HG03159 (cell line): ENCODE measurements around the gene MAD1L1.

Experiments used
- ATAC-seq: cut with Tn5 transposase; IDR thresholded peaks from one replicate; pipeline ENCODE4 v1.9.1; 2021; ENCODE audit warnings: mild to moderate bottlenecking, moderate library complexity; ENCODE audit not compliant: unreplicated experiment

The MAD1L1 gene

GRCh38 chr7:1949681-1950055, 283.1 kb downstream of the MAD1L1 start:
- no peak for ATAC-seq

- ATAC-seq: no peak
These were observed 283.7 kb downstream of the MAD1L1 start for GRCh38 chr7:1948887-1949680.

DNA sequence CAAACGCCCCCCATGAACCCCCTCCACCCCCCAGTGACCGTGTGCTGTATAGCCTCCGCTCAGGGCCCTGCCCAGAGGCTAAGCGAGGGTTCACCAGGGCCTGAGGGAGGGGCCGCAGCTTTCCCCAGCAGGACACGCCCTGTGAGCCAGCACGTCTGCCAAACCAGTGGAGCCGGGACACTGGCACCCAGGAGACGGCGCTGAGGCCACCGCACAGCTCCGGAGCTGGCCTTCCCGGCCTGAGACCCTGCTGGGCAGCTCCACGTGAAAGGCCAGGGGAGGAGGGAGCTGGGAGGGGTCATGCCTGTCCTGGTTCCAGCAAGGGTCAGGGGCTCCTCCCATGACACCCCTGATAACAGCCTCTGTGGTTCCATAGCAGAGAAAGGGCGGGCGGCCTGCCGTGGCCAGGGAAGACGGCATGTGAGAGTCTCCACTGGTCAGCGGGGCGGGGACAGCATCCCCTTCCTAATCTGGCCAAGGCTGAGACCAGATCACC, 284.4 kb downstream of the MAD1L1 start:
- no peak for ATAC-seq

GRCh38 chr7:1947586-1948217, 285.0 kb downstream of the MAD1L1 start:
- no peak for ATAC-seq

- no peak for ATAC-seq
These were observed 285.8 kb downstream of the MAD1L1 start for GRCh38 chr7:1946773-1947450.

GRCh38 chr7:1946025-1946772, 286.5 kb downstream of the MAD1L1 start:
- ATAC-seq: no peak

- ATAC-seq: no peak
These were observed 287.2 kb downstream of the MAD1L1 start for GRCh38 chr7:1945558-1945957.

GRCh38 chr7:1944619-1945210, 288.0 kb downstream of the MAD1L1 start:
- no peak for ATAC-seq

DNA sequence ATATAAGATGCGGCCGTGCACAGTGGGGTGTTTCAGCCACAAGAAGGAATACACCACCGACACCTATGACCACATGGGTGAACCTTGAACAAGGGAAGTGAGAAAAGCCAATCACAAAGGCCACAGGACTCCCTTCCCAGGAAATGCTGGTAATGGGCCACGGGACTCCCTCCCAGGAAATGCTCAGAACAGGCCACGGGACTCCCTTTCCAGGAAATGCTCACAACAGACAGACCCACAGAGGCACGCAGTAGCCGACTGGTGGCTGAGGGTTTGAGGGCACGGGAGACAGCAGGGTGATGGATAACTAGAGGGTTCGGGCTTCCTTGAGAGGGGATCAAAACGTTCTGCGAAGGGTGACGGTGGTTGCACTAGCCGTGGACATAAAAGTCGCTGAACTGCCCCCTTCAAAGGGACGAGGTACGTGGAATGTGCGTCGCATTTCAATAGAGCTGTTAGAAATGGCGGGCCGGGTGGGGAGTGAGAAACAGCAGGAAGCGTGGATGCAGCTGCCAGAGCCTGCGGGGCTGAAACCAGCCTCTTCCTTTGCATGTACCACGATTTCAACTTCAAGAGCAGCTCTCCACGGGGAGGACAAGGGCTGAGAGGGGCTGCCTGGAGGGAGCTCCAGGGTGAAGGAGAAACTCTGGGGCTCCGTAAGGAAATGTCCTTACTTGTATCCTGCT, 288.7 kb downstream of the MAD1L1 start:
- no peak for ATAC-seq

GRCh38 chr7:1943326-1943725, 289.4 kb downstream of the MAD1L1 start:
- no peak for ATAC-seq

- ATAC-seq: no peak
These were observed 289.8 kb downstream of the MAD1L1 start for GRCh38 chr7:1942941-1943289.

GRCh38 chr7:1942243-1942940, 290.4 kb downstream of the MAD1L1 start:
- no peak for ATAC-seq

DNA sequence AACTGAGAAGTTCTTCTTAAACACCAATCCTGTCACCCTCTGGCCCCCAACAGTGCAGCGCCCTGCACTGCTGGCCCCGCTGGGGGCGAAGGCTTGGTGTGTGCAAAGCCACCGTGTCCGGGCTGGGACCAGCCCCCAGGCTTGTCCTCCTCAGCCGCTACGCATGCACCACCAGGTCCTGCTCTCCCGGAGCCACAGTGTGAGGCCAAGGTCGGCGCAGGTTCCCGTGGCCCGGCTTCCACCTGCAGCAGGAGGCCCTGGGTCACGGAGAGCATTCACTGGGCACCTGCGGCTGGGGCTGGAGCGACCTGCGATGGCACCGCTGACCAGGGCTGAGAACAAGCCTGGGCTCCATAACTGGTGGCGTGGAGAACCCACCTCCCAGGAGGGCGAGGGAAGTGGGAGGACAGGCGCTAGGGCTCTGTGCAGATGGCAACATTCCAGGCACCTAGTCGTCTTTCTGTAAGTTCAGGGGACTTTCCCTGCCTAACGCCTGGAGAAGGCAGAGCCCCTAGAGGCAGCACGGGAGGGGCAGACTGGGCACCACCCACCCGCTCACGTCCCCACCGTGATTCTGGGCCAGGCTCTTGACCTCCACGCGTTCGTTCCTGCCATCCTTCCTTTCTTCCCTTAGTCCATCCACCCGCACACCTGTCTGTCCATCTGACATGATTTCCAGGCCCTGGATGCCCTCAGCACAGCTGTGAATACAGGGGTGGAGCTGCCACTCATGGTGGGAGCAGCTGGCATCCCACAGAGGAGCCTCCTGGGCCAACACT, 291.1 kb downstream of the MAD1L1 start:
- no peak for ATAC-seq

DNA sequence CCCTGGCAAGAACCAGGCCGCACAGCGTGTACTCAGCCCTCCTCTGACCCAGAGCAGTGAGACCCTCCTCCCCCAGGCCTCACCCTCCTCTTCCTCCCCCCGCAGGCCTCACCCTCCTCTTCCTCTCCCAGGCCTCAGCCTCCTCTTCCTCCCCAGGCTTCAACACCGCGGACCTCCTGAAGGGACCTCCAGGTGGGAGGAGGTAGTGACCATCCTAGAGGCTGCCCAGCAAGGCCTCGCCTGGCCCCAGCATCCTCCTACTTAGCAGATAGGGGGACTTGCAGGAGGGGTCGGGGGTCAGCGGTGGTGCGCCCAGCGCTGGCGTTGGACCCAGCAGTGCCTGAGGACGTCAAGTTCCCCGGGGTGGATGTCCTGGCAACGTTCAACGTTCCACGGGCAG, 291.9 kb downstream of the MAD1L1 start:
- ATAC-seq: peak; percentile 23

GRCh38 chr7:1940402-1940786, 292.4 kb downstream of the MAD1L1 start:
- ATAC-seq: peak; percentile 82

DNA sequence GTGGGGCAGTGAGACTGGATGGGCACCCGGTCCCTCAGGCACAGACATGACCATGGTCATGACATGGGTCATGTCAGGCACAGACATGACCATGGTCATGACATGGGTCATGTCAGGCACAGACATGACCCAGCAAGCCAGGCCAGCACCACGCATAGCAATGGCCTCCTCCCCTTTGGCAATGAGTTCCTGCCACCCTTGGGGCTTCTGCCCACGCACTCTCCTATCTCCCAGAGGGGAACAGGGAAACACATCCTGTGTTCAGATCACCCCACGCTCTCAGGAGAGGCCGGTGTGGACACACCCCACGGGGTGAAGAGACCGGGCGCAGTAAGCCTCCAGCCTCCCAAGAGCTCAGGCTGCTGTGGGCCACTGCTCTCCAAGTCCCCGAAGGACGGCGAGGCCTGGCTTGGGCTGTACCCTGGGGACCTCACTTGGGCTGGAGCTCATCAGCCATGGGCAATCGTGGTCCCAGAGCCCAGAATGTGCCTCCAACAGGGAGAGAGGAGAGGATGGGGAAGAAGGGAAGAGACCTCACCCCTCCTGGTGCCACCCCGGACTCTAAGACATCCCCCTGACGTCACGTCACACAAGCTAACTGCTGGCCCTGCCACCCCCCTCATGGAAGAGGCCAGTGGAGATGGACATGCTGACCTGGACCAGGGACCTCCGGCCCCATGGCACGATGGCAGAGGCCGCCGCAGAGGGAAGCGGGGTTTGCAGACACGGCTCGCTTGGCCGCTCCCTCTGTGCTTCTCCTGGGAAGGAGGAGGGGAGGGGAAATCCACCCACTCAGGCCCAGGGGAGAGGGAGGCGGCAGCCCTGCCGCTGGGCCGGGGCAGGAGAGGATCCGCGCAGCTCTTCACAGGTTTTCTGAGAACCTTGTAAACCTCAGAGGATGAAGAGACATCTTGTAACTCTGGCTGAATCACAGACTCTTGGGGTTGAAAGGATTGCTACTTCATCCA, 293.0 kb downstream of the MAD1L1 start:
- peak; percentile 23 for ATAC-seq

DNA sequence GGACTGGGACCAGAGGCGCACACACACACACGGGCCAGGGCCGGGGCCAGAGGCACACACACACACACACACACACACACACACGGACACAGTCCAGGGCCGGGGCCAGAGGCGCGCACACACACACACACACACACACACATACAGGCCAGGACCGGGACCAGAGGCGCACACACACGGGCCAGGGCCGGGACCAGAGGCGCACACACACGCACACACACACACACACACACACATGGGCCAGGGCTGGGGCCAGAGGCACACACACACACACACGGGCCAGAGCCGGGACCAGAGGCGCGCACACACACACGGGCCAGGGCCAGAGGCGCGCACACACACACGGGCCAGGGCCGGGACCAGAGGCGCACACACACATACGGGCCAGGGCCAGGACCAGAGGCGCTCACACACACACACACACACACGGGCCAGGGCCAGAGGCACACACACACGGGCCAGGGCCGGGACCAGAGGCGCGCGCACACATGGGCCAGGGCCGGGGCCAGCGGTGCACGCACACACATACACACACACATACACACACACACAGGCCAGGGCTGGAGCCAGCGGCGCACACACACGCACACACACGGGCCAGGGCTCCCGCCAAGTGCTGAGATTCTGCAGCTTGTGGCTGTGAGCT, 293.8 kb downstream of the MAD1L1 start:
- no peak for ATAC-seq
